ENCODE data around the gene DHX35. TPM values are rescaled to one million over a fixed set of nuclear protein-coding genes. Genes with fewer than 3 reads are reported as not detected.

The DHX35 gene
- total RNA-seq, 1 donor from 2014 or later: 9.5 TPM

DNA sequence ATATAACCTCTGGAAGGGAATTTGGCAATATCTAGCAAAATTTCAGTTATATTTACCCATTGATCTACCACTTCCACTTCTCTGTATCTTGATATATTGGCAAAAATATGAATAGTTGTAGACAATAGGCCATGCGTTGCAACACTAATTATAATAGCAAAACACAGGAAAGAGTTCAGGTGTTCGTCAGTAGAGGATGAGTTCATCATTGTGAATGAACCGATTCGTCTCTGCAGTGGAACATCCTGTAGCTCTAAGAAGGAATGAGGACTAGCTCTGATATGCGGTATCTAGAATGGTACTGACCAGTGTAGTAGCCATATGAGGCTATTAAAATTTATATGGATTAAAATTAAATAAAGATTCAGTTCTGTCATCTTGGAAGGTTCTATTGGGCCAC is 27.6 kb upstream of the DHX35 start:
- H3K9me3 Mint-ChIP-seq: no peaks in the 10 kb centered on the region
- no peak overlapping the region for H3K27ac Mint-ChIP-seq
- H3K4me1 Mint-ChIP-seq: no peaks in the 10 kb centered on the region
- TF ChIP-seq, protein P1, sequence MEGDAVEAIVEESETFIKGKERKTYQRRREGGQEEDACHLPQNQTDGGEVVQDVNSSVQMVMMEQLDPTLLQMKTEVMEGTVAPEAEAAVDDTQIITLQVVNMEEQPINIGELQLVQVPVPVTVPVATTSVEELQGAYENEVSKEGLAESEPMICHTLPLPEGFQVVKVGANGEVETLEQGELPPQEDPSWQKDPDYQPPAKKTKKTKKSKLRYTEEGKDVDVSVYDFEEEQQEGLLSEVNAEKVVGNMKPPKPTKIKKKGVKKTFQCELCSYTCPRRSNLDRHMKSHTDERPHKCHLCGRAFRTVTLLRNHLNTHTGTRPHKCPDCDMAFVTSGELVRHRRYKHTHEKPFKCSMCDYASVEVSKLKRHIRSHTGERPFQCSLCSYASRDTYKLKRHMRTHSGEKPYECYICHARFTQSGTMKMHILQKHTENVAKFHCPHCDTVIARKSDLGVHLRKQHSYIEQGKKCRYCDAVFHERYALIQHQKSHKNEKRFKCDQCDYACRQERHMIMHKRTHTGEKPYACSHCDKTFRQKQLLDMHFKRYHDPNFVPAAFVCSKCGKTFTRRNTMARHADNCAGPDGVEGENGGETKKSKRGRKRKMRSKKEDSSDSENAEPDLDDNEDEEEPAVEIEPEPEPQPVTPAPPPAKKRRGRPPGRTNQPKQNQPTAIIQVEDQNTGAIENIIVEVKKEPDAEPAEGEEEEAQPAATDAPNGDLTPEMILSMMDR (IDR thresholded peaks at IDR 0.05): no peak
- DNase-seq (no peak), ATAC-seq (ENCODE audit: low read depth) (no peak)
- ChIA-PET POLR2A (no interaction called here), CTCF (no interaction called here)
- no peak overlapping the region for H3K4me3 Mint-ChIP-seq
- no peaks in the 10 kb centered on the region for H3K36me3 Mint-ChIP-seq (ENCODE audit: low read depth)
- H3K27me3 Mint-ChIP-seq: peaks cover 3% of the 10 kb centered on the region
- intact Hi-C loops (cut with micrococcal nuclease): no loop called here

DNA sequence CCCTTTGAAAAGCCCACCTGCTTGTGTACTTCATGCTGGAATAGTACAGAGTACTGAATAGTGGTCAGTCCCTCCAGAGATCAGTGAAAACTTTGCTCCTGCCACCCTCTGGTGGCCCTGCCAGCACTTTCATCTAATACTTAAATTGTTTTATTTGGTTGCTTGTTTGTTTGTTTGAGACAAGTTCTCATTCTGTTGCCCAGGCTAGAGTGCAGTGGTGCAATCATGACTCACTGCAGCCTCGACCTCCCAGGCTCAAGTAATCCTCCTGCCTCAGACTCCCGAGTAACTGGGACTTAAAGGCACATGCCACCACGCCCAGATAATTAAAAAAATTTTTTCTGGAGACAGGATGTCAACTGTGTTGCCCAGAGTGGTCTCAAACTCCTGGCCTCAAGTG is 26.9 kb upstream of the DHX35 start:
- CTCF ChIA-PET: no interaction called here
- TF ChIP-seq, protein P1 (IDR thresholded peaks at IDR 0.05): no peak
- no peaks in the 10 kb centered on the region for H3K36me3 Mint-ChIP-seq (ENCODE audit: low read depth)
- no peak overlapping the region for H3K4me3 Mint-ChIP-seq
- DNase-seq (no peak), ATAC-seq (ENCODE audit: low read depth) (no peak)
- POLR2A ChIA-PET: no interaction called here
- H3K4me1 Mint-ChIP-seq: no peaks in the 10 kb centered on the region
- no peak overlapping the region for H3K27ac Mint-ChIP-seq
- intact Hi-C loops (cut with micrococcal nuclease): loop anchor here (1.0 kb wide), 1 partner anchor 289 kb away; no protein-coding TSS in a partner anchor
- H3K27me3 Mint-ChIP-seq: no peaks in the 10 kb centered on the region
- no peaks in the 10 kb centered on the region for H3K9me3 Mint-ChIP-seq

DNA sequence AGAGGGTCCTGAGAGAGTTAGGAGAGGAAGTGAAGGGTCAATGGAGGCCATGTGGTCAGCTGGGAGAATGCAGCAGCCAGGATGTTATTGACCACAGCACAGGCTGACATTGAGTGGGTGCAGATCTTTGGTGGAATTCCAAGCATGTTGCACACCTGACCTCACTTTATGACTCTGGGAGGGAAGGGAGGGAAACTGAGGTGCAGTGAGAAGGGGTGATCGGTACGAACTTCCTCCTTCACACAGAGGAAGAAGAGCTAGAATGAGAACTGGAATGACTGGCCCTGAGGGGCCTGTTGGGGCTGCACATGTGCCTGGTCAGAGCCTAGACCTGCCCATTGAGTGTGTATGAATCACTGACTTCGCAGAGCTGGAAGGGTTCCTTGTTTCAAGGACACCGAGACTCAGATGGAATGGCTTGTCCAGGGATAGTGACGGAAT is 26.2 kb upstream of the DHX35 start:
- H3K4me3 Mint-ChIP-seq: no peak overlapping the region
- DNase-seq: no peak
- H3K9me3 Mint-ChIP-seq: no peaks in the 10 kb centered on the region
- no peak for ATAC-seq (ENCODE audit: low read depth)
- CTCF ChIA-PET: interaction anchor here (0.6 kb wide), 1 partner anchor 113 kb away, joined by 3 read pairs; no protein-coding TSS in a partner anchor
- no peaks in the 10 kb centered on the region for H3K4me1 Mint-ChIP-seq
- H3K36me3 Mint-ChIP-seq (ENCODE audit: low read depth): no peaks in the 10 kb centered on the region
- intact Hi-C loops (cut with micrococcal nuclease): loop anchor here (1.0 kb wide), 1 partner anchor 290 kb away; no protein-coding TSS in a partner anchor
- POLR2A ChIA-PET: interaction anchor here (1.0 kb wide), 1 partner anchor 25 kb away, joined by 3 read pairs; no protein-coding TSS in a partner anchor
- H3K27ac Mint-ChIP-seq: no peak overlapping the region
- TF ChIP-seq, protein P1 (IDR thresholded peaks at IDR 0.05): no peak
- H3K27me3 Mint-ChIP-seq: no peaks in the 10 kb centered on the region

DNA sequence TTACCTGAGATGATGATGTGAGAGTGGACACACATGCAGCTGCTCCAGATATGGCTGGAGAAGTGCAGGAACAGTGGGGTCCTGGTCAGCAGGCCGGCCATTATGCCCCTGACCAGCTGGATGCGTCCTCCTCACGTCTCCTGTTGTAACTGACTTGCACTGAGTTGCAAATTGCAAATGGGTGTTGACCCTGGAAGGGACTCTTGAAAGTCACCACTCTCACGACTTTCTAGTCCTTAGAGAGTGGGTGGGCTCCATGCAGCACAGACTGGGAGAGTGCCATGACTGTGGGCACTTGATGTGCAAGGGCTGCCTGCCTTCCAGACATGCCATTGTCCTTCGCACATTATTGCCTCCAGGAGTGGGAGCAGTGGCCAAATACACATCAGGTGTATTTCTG is 25.1 kb upstream of the DHX35 start:
- no peaks in the 10 kb centered on the region for H3K9me3 Mint-ChIP-seq
- no peak overlapping the region for H3K4me3 Mint-ChIP-seq
- no peak for ATAC-seq (ENCODE audit: low read depth)
- no peaks in the 10 kb centered on the region for H3K4me1 Mint-ChIP-seq
- no peak for DNase-seq
- no peaks in the 10 kb centered on the region for H3K27me3 Mint-ChIP-seq
- ChIA-PET POLR2A (interaction anchor here (1.0 kb wide), 1 partner anchor 24 kb away, joined by 3 read pairs; no protein-coding TSS in a partner anchor), CTCF (no interaction called here)
- H3K27ac Mint-ChIP-seq: no peak overlapping the region
- TF ChIP-seq, protein P1 (IDR thresholded peaks at IDR 0.05): no peak
- no peaks in the 10 kb centered on the region for H3K36me3 Mint-ChIP-seq (ENCODE audit: low read depth)
- intact Hi-C loops (cut with micrococcal nuclease): no loop called here

DNA sequence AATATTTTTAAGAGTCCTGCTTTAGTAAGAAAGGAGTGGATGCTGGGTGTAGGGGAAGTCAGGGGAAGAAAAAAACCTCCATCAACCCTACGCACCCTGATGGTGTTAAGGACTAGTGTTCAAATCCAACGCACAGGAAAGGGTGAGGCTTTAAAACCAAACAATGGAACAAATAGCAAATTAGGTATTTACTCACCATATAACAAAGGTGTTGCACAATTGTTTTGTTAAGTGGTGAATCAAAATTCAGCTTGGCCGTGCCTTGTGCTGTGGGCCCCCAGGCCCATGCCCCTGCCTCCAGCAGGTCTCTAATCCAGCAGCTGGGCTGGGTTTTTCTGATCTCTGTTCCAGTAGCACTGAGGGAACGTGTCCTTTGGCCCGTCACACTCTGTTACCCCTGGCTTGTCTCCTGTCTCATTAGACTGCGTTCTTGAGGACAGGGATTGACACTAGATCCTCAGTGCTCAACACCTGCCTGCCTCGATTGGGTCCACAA is 24.1 kb upstream of the DHX35 start:
- DNase-seq: no peak
- Mint-ChIP-seq H3K27me3 (no peaks in the 10 kb centered on the region), H3K36me3 (ENCODE audit: low read depth) (no peaks in the 10 kb centered on the region), H3K4me1 (no peaks in the 10 kb centered on the region), H3K9me3 (no peaks in the 10 kb centered on the region), H3K27ac (no peak overlapping the region), H3K4me3 (no peak overlapping the region)
- intact Hi-C loops (cut with micrococcal nuclease): no loop called here
- ChIA-PET POLR2A (no interaction called here), CTCF (interaction anchor here (1.6 kb wide), 1 partner anchor 24 kb away, joined by 3 read pairs; the partner anchor contains the start of gene DHX35)
- TF ChIP-seq, protein P1 (IDR thresholded peaks at IDR 0.05): no peak
- no peak for ATAC-seq (ENCODE audit: low read depth)
